K562 (cell line): ENCODE results near the gene ZDHHC16. TPM values are rescaled to one million over a fixed set of nuclear protein-coding genes. Genes with fewer than 3 reads are reported as not detected.

Experiments used
- ATF1 ChIP-seq, 2 experiments: fragments of 450-650 bp in 1 of 2; IDR thresholded peaks; 2 replicates each; pipeline ENCODE4 v1.6.1; 2016; ENCODE audit warnings: missing compliant biosample characterization in 1 of 2, missing genetic modification characterization in 1 of 2
- CBX1 ChIP-seq: sonication (generic); IDR thresholded peaks from 2 replicates; pipeline ENCODE4 v1.6.1; 2016; ENCODE audit warnings: antibody characterized with exemption, low read depth, mild to moderate bottlenecking
- DACH1 ChIP-seq: fragments of 450-650 bp; IDR thresholded peaks from 2 replicates; pipeline ENCODE4 v1.6.1; 2018; ENCODE audit not compliant: partially characterized antibody
- E2F6 ChIP-seq, 2 experiments: IDR thresholded peaks; 2 replicates each; pipeline ENCODE4 v1.6.1; 2011; ENCODE audit warnings: borderline replicate concordance in 1 of 2, control low read depth in 1 of 2, low read depth in 1 of 2, low read length in 1 of 2, mild to moderate bottlenecking in 1 of 2, mixed read lengths in 1 of 2, moderate library complexity in 1 of 2; ENCODE audit not compliant: insufficient read depth in 1 of 2, insufficient read length in 1 of 2, poor library complexity in 1 of 2, severe bottlenecking in 1 of 2; ENCODE audit errors: extremely low read depth in 1 of 2
- GABPA ChIP-seq: fragments of 200-800 bp; sonication (Bioruptor generic); conservative IDR thresholded peaks from 2 replicates; pipeline ENCODE4 v1.6.1; 2016; ENCODE audit warnings: low read depth, missing genetic modification characterization, missing compliant biosample characterization
- GABPB1 ChIP-seq: sonication (generic); formaldehyde crosslinking; IDR thresholded peaks from 2 replicates; pipeline ENCODE4 v1.8.0; 2022; ENCODE audit warnings: mild to moderate bottlenecking, missing genetic modification reagents
- GATA2 ChIP-seq: sonication (generic); formaldehyde crosslinking; IDR thresholded peaks from 2 replicates; pipeline ENCODE4 v1.4.0; 2020; ENCODE audit warnings: mild to moderate bottlenecking, missing genetic modification reagents
- HDAC1 ChIP-seq, 2 experiments: fragments of 450-650 bp; IDR thresholded peaks; 2 replicates each; pipeline ENCODE4 v1.6.1; 2016 to 2017; ENCODE audit warnings: inconsistent platforms in 1 of 2, mild to moderate bottlenecking in 1 of 2, moderate library complexity in 1 of 2
- HEY1 ChIP-seq: fragments of 250-450 bp; sonication (Bioruptor Pico); IDR thresholded peaks from 2 replicates; pipeline ENCODE4 v1.5.0; 2020; ENCODE audit warnings: mild to moderate bottlenecking, moderate library complexity, borderline replicate concordance
- HINFP ChIP-seq: fragments of 450-650 bp; conservative IDR thresholded peaks from 2 replicates; pipeline ENCODE4 v1.6.1; 2016; ENCODE audit warnings: missing genetic modification characterization, low read depth, mild to moderate bottlenecking, control low read depth, missing compliant biosample characterization
- L3MBTL2 ChIP-seq: fragments of 450-650 bp; IDR thresholded peaks from 2 replicates; pipeline ENCODE4 v1.6.1; 2016; ENCODE audit warnings: mild to moderate bottlenecking, moderate library complexity
- NFYB ChIP-seq: IDR thresholded peaks from 2 replicates; pipeline ENCODE4 v1.6.1; 2011; ENCODE audit warnings: mild to moderate bottlenecking, moderate library complexity; ENCODE audit not compliant: insufficient read length; ENCODE audit errors: extremely low read depth
- PCBP1 ChIP-seq: fragments of 200-400 bp; formaldehyde crosslinking; IDR thresholded peaks from 2 replicates; pipeline ENCODE4 v1.6.1; 2018; ENCODE audit warnings: mild to moderate bottlenecking, low read depth, low read length; ENCODE audit not compliant: poor library complexity, severe bottlenecking
- POLR2AphosphoS5 ChIP-seq: IDR thresholded peaks from 2 replicates; pipeline ENCODE4 v1.6.1; 2011; ENCODE audit warnings: mild to moderate bottlenecking, low read depth, low read length, moderate library complexity; ENCODE audit not compliant: control insufficient read depth, insufficient read depth
- POLR2G ChIP-seq: fragments of 200-400 bp; formaldehyde crosslinking; IDR thresholded peaks from 2 replicates; pipeline ENCODE4 v1.6.1; 2017; ENCODE audit warnings: low read depth, mild to moderate bottlenecking, antibody characterized with exemption, low read length, moderate library complexity
- SLC30A9 ChIP-seq: fragments of 250-450 bp; sonication (Bioruptor Pico); IDR thresholded peaks from 2 replicates; pipeline ENCODE4 v1.8.0; 2022; ENCODE audit warnings: mild to moderate bottlenecking, moderate library complexity
- SP1 ChIP-seq: sonication (generic); formaldehyde crosslinking; IDR thresholded peaks from 2 replicates; pipeline ENCODE4 v1.8.1; 2022; ENCODE audit warnings: mild to moderate bottlenecking, missing genetic modification reagents
- TAF1 ChIP-seq: IDR thresholded peaks from 2 replicates; pipeline ENCODE4 v1.6.1; 2011; ENCODE audit warnings: mild to moderate bottlenecking, low read length, moderate library complexity; ENCODE audit not compliant: insufficient read depth, control insufficient read depth, severe bottlenecking; ENCODE audit errors: extremely low read depth
- TSC22D4 ChIP-seq: fragments of 450-650 bp; IDR thresholded peaks from 2 replicates; pipeline ENCODE4 v1.6.1; 2016; ENCODE audit warnings: missing genetic modification characterization, missing biosample characterization, control low read depth
- USF2 ChIP-seq: sonication (generic); formaldehyde crosslinking; IDR thresholded peaks from 2 replicates; pipeline ENCODE4 v1.5.0; 2020; ENCODE audit warnings: missing genetic modification reagents
- ZNF197 ChIP-seq: fragments of 200-800 bp; sonication (Bioruptor generic); IDR thresholded peaks from 2 replicates; pipeline ENCODE4 v1.6.1; 2016; ENCODE audit warnings: low read depth, missing genetic modification characterization, missing compliant biosample characterization
- ZNF253 ChIP-seq: fragments of 250-450 bp; sonication (Bioruptor Pico); conservative IDR thresholded peaks from 2 replicates; pipeline ENCODE4 v1.6.1; 2021; ENCODE audit warnings: mild to moderate bottlenecking
- ZNF431 ChIP-seq: sonication (generic); formaldehyde crosslinking; IDR thresholded peaks from 2 replicates; pipeline ENCODE4 v1.8.0; 2022; ENCODE audit warnings: mild to moderate bottlenecking, missing genetic modification reagents
- polyA plus RNA-seq, 8 experiments: library from polyadenylated mRNA; depleted of rRNA in 4 of 8; stranded (reverse) in 5 of 8; unstranded in 3 of 8; fragments of >200 nt; fragmentation: Nextera tagmentation in 2 of 8; fragmentation: Illumina TruSeq in 1 of 8; extraction: Ambion mirVana in 2 of 8; extraction: Trizol in 1 of 8; gene quantifications; 2 replicates each; pipeline versions ENCODE4 v1.2.1 to v1.2.3, GENCODE V29; 2011 to 2014; ENCODE audit warnings: inconsistent platforms in 1 of 8, missing spikeins in 1 of 8
- total RNA-seq, 7 experiments: library from RNA; depleted of rRNA in 6 of 7; stranded (reverse); fragments of >200 nt in 6 of 7; fragmentation: Illumina TruSeq in 2 of 7; extraction: Trizol in 2 of 7; gene quantifications; 2 replicates each; pipeline versions ENCODE4 v1.2.1 to v1.2.3, GENCODE V29; 2011 to 2021; ENCODE audit warnings: low replicate concordance in 1 of 7

The ZDHHC16 gene
- total and polyA plus RNA-seq, 9 of the 15 experiments (the other 6 are each of a cell fraction or from before 2014, with no cell fraction given) = 12.5 to 33.8 (median 21.3) TPM

- TF ChIP-seq SLC30A9 = no peak
- TF ChIP-seq GATA2 (CRISPR knock-in tag) = no peak
- no peak for TF ChIP-seq USF2 (CRISPR knock-in tag)
- no peak for TF ChIP-seq ZNF431 (CRISPR knock-in tag)
- peak; percentile 44 for TF ChIP-seq TAF1
- TF ChIP-seq ATF1 (CRISPR knock-in tag; IDR thresholded peaks at IDR 0.05) = no peak
- TF ChIP-seq ATF1 (tag; IDR thresholded peaks at IDR 0.05) = peak; percentile 73
- no peak for TF ChIP-seq ZNF197 (CRISPR knock-in tag)
- TF ChIP-seq POLR2G = peak; percentile 84
- peak; percentile 49; the same call in 1 of the 2 replicates for TF ChIP-seq L3MBTL2
- no peak; the same call in 1 of the 2 replicates for TF ChIP-seq GABPB1 (CRISPR knock-in tag)
- TF ChIP-seq ZNF253 (CRISPR knock-in tag) = no peak
- no peak for TF ChIP-seq TSC22D4 (tag)
- peak; percentile 92 for TF ChIP-seq HINFP (tag)
- peak; percentile 59 for TF ChIP-seq NFYB
- TF ChIP-seq CBX1 = no peak
- TF ChIP-seq SP1 (CRISPR knock-in tag) = no peak
- 0 out of 2 replicates have a peak, but pooled peaks have one; percentile 49 for TF ChIP-seq POLR2AphosphoS5
- TF ChIP-seq GABPA (tag) = no peak
- peak in 1 of 2 experiments; percentile 60 for TF ChIP-seq E2F6 (IDR thresholded peaks at IDR 0.05; ENCODE audit: borderline replicate concordance in 1 of 2, extremely low read depth in 1 of 2, insufficient read depth in 1 of 2, insufficient read length in 1 of 2, low read depth in 1 of 2, low read length in 1 of 2, poor library complexity in 1 of 2, severe bottlenecking in 1 of 2)
- peak in 1 of 2 experiments; percentile 88; a peak in 2 of 4 replicates for TF ChIP-seq HDAC1 (IDR thresholded peaks at IDR 0.05)
- no peak for TF ChIP-seq PCBP1
- no peak for TF ChIP-seq HEY1 (CRISPR knock-in tag)
- TF ChIP-seq DACH1 = no peak
These were observed 51.6 kb downstream of the ZDHHC16 start (continued) for GRCh38 chr10:97497572-97498075.
